Gastrocnemius medialis (tissue), 4 donors: Measurements from ENCODE around the gene ACTR3.

ENCODE experiments used
- CTCF ChIP-seq, 5 experiments: fragments of 450-650 bp in 3 of 5; fragments of 200-600 bp in 2 of 5; sonication (generic) in 2 of 5; IDR thresholded peaks in 4 of 5; conservative IDR thresholded peaks in 1 of 5; 1 replicate in 4 of 5; 2 replicates in 1 of 5; pipeline ENCODE4 v1.5.1; 2016 to 2019; ENCODE audit warnings: antibody characterized with exemption in 5 of 5, mild to moderate bottlenecking in 3 of 5, moderate library complexity in 3 of 5
- POLR2A ChIP-seq, 2 donors: fragments of 450-650 bp; IDR thresholded peaks; one replicate each; pipeline ENCODE4 v1.6.1; 2017; ENCODE audit warnings: antibody characterized with exemption in 2 of 2, mild to moderate bottlenecking in 2 of 2, moderate library complexity in 2 of 2

GRCh38 chr2:114001152-114001551 is 111.3 kb downstream of the ACTR3 start:
- TF ChIP-seq CTCF (IDR thresholded peaks at IDR 0.05 in 4 of 5, conservative IDR thresholded peaks at IDR 0.05 in 1 of 5) (no peak), POLR2A (IDR thresholded peaks at IDR 0.05) (no peak)
